Subcutaneous adipose tissue (tissue), 4 donors: ENCODE measurements around the gene RNF4. TPM values are rescaled to one million over a fixed set of nuclear protein-coding genes. Genes with fewer than 3 reads are reported as not detected.

ENCODE experiments used
- total RNA-seq, 4 donors: library from RNA; depleted of rRNA; stranded (reverse); fragments of >200 nt; gene quantifications; one replicate each; pipeline ENCODE4 v1.1.0, GENCODE V29; 2016
- TF ChIP-seq, protein P1 (sequence below): fragments of 450-650 bp; IDR thresholded peaks from one replicate; pipeline ENCODE4 v1.5.1; 2016; ENCODE audit warnings: low read depth, mild to moderate bottlenecking, control low read depth, antibody characterized with exemption, moderate library complexity

Gene RNF4
- total RNA-seq, 4 donors from 2014 or later, result 33.6 to 48.4 (median 38.3) TPM

DNA sequence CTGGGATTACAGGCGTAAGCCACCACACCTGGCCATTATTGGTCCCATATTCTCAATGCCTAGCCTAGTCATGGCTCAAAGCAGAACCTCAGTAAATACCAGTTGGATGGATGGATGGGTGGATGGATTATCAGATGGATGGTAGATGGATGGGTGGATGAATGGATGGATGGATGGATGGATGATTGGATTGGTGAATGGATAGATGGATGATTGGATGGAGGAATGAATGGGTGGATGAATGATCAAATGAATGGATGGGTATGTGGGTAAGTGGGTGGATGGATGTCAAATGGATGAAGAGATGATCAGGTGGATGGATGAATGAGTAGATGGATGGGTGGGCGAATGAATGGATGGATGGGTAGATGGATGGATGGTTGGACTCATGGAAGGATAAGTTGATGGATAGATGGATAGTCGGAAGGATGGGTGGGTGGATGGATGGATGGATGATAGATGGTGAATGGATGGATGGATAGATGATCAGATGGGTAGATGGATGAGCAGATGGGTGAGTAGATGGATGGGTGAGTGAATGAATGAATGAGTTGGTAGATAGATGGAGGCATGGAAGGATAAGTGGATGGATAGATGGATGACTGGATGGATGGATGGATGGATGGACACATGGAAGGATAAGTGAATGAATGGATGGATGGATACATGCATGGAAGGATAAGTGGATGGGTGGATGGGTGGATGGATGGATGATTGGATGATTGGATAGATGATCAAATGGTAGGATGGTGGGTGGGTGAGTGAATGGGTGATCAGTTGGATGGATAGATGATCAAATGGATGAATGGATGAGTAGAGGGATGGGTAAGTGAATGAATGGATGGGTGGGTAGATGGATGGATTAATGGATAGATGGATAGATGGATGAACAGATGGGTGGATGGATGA lies 22.0 kb upstream of the RNF4 start:
- TF ChIP-seq, protein P1, sequence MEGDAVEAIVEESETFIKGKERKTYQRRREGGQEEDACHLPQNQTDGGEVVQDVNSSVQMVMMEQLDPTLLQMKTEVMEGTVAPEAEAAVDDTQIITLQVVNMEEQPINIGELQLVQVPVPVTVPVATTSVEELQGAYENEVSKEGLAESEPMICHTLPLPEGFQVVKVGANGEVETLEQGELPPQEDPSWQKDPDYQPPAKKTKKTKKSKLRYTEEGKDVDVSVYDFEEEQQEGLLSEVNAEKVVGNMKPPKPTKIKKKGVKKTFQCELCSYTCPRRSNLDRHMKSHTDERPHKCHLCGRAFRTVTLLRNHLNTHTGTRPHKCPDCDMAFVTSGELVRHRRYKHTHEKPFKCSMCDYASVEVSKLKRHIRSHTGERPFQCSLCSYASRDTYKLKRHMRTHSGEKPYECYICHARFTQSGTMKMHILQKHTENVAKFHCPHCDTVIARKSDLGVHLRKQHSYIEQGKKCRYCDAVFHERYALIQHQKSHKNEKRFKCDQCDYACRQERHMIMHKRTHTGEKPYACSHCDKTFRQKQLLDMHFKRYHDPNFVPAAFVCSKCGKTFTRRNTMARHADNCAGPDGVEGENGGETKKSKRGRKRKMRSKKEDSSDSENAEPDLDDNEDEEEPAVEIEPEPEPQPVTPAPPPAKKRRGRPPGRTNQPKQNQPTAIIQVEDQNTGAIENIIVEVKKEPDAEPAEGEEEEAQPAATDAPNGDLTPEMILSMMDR, result no peak

GRCh38 chr4:2448589-2448988 lies 20.3 kb upstream of the RNF4 start:
- TF ChIP-seq, protein P1, result no peak

DNA sequence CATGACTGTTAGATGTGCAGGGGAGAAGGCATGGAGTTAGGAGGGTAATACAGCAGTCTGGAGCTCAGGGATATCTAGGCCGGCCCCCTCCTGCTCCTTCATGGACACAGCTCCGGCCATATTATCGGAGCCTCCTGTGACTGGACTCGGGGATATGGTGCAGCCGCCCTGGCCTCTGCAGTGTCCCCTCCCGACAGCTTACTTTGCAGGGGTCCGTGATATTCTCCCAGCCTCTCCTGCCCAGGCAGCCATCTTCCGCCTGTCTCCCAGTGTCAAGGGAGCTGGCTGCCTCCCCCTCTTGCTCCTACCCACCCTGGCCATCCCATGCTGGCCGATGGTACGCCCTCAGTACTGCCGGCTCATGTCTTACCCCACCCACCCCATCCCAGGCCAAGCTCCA lies 19.9 kb upstream of the RNF4 start:
- TF ChIP-seq, protein P1, result no peak

DNA sequence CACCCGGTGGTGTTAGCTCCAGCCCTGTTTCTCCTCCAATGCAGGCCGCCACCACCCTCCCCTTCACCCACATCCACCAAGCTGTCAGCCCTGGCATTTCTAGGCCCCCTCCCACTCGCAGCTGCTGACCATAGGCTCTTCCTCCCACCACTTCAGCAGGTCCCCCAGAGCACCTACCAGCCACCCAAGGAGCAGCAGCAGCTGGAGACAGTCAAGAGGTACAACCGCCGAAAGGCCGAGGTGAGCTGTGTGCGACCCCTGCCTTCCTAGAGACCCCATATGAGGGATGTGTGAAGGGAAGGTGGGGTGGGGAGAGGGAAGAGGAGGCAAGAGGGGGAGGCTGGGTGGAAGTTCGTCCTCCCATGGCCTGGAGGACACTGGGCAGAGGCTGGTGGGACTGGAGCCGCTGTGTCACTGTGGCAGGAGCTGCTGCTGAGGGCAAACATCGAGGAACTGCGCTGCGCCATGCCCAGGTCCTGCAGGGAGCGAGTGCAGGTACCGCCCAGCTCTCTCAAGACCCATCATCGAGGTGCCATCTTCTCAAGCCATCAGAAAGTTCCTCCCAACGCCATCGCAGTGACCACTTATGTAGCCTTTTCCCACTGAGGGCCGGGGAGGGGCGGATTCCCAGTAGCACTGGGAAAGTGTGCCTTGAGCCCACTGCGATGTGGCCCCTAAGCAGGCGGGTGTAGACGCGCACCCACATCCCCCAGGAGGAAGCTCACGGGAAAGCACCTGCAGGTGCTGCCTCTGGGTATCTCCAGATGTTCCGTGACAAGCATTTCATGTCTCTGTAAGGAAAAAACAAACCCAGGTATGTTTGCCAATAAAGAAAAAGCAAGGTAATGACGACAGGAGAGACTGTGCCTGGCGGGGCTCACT lies 19.2 kb upstream of the RNF4 start:
- TF ChIP-seq, protein P1, result no peak

GRCh38 chr4:2450394-2451035 lies 18.4 kb upstream of the RNF4 start:
- TF ChIP-seq, protein P1, result no peak

GRCh38 chr4:2451036-2451520 lies 17.8 kb upstream of the RNF4 start:
- TF ChIP-seq, protein P1, result no peak
